ENCODE data around the gene SPI1.

GRCh38 chr11:47360341-47360740, 18.0 kb downstream of the SPI1 start:
- TF ChIP-seq SUZ12 (IDR thresholded peaks at IDR 0.05; ENCODE audit: extremely low read depth, insufficient read depth, insufficient read length) (no peak), YY1 (IDR thresholded peaks at IDR 0.05; ENCODE audit: insufficient read depth, insufficient read length) (no peak)

Data from NT2/D1 (cell line).